Choroid plexus epithelial cell (primary cell): ENCODE results near the gene BRD1.
"Not testable (repeated sequence)": the region's sequence is repeated elsewhere in the genome, so short reads cannot be mapped to it uniquely, and the experiment has no call there.

Source experiments
- DNase-seq: peaks from one replicate; pipeline ENCODE4 v3.0.0-alpha.2; 2010; ENCODE audit warnings: low read depth
- H3K4me3 ChIP-seq: 2 replicates; pipeline ENCODE4 v1.5.1; 2011; ENCODE audit warnings: low read depth, mild to moderate bottlenecking, control low read depth, low read length, moderate library complexity
- TF ChIP-seq, protein P1 (sequence below): conservative IDR thresholded peaks from 2 replicates; pipeline ENCODE4 v1.5.1; 2011; ENCODE audit warnings: low read depth, mild to moderate bottlenecking, control low read depth, inconsistent platforms, low read length, moderate library complexity

Gene BRD1

DNA sequence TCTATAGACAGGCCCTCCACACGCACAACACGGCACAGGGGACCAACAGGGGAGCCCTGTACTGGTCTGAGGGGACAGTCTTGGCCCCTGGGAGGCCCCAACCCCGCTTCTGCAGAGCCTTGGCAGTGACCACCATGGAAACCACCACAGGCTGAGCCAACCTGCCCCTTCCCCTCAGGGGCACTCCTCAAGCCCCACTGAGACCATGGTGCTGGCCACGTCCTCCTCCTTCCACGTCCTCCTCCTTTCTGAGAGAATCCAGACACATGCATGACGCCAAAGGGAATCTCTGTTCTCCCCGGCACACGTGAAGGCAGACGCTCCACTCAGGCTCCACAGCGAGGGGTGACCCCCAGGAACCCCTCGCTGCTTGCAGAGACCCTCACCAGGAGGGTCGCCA lies 2.7 kb downstream of the BRD1 start:
- no peak for DNase-seq
- H3K4me3 ChIP-seq: peak overlapping the region; percentile 72
- TF ChIP-seq, protein P1, sequence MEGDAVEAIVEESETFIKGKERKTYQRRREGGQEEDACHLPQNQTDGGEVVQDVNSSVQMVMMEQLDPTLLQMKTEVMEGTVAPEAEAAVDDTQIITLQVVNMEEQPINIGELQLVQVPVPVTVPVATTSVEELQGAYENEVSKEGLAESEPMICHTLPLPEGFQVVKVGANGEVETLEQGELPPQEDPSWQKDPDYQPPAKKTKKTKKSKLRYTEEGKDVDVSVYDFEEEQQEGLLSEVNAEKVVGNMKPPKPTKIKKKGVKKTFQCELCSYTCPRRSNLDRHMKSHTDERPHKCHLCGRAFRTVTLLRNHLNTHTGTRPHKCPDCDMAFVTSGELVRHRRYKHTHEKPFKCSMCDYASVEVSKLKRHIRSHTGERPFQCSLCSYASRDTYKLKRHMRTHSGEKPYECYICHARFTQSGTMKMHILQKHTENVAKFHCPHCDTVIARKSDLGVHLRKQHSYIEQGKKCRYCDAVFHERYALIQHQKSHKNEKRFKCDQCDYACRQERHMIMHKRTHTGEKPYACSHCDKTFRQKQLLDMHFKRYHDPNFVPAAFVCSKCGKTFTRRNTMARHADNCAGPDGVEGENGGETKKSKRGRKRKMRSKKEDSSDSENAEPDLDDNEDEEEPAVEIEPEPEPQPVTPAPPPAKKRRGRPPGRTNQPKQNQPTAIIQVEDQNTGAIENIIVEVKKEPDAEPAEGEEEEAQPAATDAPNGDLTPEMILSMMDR: no peak

DNA sequence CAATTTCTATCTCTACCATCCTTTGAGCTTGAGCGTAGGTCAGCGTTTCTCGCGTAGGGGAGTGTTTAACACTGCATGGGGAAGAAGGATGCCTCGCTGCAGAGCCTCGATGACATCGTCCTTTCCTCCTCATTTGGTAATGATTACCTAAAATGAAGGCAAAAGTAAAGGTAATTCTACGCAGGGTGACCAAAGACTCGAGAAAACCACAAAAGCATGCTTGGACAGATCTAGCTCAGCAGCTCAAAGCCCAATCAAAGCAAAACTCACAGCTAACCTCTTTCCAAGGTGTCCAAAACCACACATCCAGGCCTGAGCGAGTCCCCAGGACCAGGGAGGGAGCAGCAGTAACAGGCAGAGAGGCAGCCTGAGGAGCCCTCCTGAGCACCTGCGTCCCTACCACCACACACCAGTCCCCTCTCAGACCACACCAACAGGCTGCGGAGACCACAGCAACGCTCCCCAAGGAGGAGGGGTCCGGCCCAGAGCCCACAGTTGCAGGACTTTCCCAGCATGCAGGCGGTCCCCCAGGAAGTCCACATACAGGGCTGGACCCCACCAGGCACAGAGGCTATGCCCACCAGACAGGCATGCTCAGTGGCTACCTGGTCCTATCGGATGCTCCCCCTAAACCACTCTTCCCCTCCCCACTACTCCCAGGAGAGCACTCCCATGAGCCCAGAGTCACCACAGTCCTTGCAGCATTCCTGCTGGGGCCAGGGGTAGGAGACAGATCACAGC lies 3.3 kb downstream of the BRD1 start:
- TF ChIP-seq, protein P1: no peak
- DNase-seq: no peak
- H3K4me3 ChIP-seq: no peak overlapping the region

DNA sequence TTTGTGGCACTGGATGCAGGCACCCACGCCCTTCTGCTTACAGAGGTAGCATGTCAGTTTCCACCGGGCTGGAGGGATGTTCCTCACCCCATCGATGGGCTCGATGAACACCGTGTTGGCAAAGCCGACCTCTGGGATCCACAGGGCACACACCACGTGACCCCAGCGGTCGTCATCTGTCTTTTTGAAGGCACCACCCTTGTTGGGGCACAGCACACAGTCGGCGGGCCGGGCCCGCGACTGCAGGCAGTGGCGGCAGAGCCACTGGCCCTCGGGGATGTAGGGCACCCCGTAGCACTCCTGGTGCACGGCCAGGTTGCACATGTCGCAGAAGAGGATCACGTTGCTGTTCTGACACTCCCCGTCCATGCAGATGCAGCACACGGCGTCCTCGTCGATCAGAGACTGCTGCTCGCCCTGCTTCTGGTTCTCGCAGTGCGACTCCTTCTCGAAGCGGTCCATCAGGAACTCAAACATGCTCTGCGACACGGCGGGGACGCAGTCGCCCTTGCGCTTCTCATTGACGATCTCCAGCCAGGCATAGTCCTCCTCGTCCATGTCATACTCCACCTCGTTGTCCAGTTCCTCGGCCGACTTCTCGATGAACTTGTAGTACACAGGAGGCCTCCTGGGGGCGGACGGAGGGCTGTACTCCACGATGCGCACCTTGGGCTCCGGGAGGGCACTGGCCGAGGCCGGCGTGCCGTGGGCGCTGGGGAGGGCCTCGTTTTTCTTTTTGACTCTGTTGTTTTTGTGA lies 4.2 kb downstream of the BRD1 start:
- no peak overlapping the region for H3K4me3 ChIP-seq
- TF ChIP-seq, protein P1: no peak
- DNase-seq: no peak

DNA sequence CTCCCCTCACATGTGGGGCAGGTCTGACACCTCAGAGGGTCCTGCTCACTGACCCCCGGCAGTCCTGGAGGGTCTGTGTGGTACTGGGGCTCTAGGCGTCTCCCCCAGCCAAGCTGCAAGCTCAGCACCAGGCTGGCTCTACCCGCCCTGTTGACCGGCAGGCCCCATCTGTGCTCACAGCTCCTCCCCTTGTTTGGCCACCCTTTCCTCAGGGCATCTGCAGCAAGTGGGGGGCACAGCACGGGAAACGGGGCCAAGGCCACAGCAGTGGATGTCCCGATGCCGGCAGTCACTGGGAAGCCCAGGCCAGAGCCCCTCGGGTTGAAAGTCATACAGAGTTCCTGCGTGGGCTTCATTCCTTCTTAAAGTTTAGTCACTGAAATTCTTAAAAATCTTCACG lies 5.9 kb downstream of the BRD1 start:
- not testable (repeated sequence) for DNase-seq, H3K4me3 ChIP-seq

DNA sequence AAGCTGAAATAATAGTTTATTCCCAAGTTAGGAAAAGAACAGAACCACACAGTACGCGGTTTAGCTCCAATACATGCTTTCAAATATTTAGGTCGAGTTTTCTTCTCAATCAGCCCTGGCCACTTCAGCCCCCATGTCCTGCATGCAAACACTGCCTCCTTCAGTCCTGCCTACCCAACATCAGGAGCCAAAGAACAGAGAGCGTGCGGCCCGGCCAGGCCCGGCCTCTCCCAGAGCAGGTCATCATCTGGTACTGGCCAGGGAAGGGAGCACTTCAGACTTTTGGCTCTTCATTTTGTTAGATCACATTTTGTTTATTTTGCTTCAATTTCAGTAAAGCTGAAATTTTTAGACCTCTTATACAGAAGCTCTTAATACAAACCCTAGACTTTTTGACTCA lies 6.7 kb downstream of the BRD1 start:
- H3K4me3 ChIP-seq: no peak overlapping the region
- TF ChIP-seq, protein P1: peak; percentile 36
- peak; percentile 19 for DNase-seq

DNA sequence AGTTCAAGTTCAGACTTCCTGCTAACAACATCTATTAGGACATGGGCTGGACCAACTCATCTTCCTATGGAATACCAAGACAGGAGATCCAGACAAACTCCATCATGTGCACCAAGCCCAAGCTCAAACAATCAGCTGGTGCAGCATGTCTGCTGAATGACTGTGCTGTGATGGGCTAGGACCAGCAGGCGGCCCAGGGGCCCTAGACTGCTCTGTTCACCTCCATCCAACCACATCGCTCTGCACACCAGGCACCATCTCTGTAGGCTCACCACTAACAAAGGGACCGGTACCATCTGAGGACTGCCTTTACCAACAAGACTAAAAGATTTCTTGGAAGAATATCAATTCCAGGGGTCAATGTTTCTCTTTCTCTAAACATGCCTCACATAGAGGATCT lies 10.3 kb downstream of the BRD1 start:
- TF ChIP-seq, protein P1: no peak
- no peak overlapping the region for H3K4me3 ChIP-seq
- no peak for DNase-seq

DNA sequence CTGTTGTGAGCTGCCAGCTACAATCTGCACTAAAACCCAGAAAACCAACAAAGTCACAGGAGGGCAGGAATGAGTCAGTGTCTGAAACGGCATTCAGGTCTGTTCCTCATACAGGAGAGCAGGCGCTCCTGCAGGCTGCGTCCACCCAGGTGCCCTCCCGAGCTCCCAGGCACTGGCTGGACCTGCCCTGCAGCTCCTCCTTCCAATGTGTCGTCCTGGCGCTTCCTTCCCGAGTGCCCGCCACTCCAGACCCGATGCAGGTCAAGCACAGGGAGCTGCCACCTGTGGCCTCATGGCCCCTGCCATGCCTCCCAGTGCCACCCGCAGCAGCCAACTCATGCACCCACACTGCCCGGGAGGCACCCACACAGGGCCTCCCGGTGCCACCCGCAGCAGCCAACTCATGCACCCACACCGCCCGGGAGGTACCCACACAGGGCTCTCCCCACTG lies 12.0 kb downstream of the BRD1 start:
- TF ChIP-seq, protein P1: no peak
- peak; percentile 49 for DNase-seq
- no peak overlapping the region for H3K4me3 ChIP-seq
